GM13976 (cell line): ENCODE data around the gene DIMT1.

Experiments used
- DNase-seq: peaks from one replicate; pipeline ENCODE4 v3.0.0; 2012; ENCODE audit warnings: low spot score
- CTCF ChIP-seq: IDR thresholded peaks from 2 replicates; pipeline ENCODE4 v1.5.1; 2012; ENCODE audit warnings: borderline replicate concordance, mild to moderate bottlenecking; ENCODE audit not compliant: insufficient read depth; ENCODE audit errors: extremely low read depth, missing control alignments, control extremely low read depth
- in situ Hi-C: fragments of 300-500 bp; cut with MboI; formaldehyde crosslinking; loops from one replicate; pipeline ENCODE4 v1.12.0; 2022; ENCODE audit warnings: low sequenced_read_pairs, mixed read lengths, inconsistent platforms; ENCODE audit not compliant: unreplicated experiment

The DIMT1 gene

GRCh38 chr5:62340392-62340791 is 63.3 kb downstream of the DIMT1 start:
- no peak for DNase-seq
- in situ Hi-C loops, result no loop called here
- TF ChIP-seq CTCF, result no peak
